Activated CD8-positive, alpha-beta T cell treated with anti-CD3 and anti-CD28 coated beads for 36 hours (primary cell): ENCODE results near the gene ZNF532. TPM values are rescaled to one million over a fixed set of nuclear protein-coding genes. Genes with fewer than 3 reads are reported as not detected.

Source experiments
- ATAC-seq: fragments of 200-7000 bp; cut with Tn5 transposase; one replicate; pipeline ENCODE4 v1.10.0; 2021; ENCODE audit warnings: mild to moderate bottlenecking, moderate library complexity
- CTCF ChIA-PET: fragments of 350-600 bp; sonication (Branson Sonifier 250); formaldehyde crosslinking; loops from one replicate; lab custom pipeline; 2021; ENCODE audit warnings: antibody characterized with exemption; lab: Charles Lee
- POLR2A ChIA-PET: fragments of 350-600 bp; sonication (Branson Sonifier 250); formaldehyde crosslinking; loops from one replicate; lab custom pipeline; 2021; ENCODE audit warnings: antibody characterized with exemption; lab: Charles Lee
- DNase-seq: peaks from one replicate; pipeline ENCODE4 v3.0.0-alpha.2; 2020
- H3K27ac Mint-ChIP-seq: one replicate; pipeline ENCODE4 v1.8.0; 2021; ENCODE audit warnings: mild to moderate bottlenecking, mixed read lengths
- H3K27me3 Mint-ChIP-seq: one replicate; pipeline ENCODE4 v1.8.0; 2021; ENCODE audit warnings: mixed read lengths
- H3K36me3 Mint-ChIP-seq: one replicate; pipeline ENCODE4 v1.8.0; 2021; ENCODE audit warnings: low read depth, mixed read lengths
- H3K4me1 Mint-ChIP-seq: one replicate; pipeline ENCODE4 v1.8.0; 2021; ENCODE audit warnings: low read depth, mixed read lengths
- H3K4me3 Mint-ChIP-seq: one replicate; pipeline ENCODE4 v1.8.0; 2021; ENCODE audit warnings: mild to moderate bottlenecking, moderate library complexity, mixed read lengths
- H3K9me3 Mint-ChIP-seq: one replicate; pipeline ENCODE4 v1.8.0; 2021; ENCODE audit warnings: mixed read lengths
- intact Hi-C: fragments of 100-400 bp; cut with micrococcal nuclease; formaldehyde crosslinking; loops from one replicate; pipeline ENCODE4 v1.10.0; 2022
- total RNA-seq, 2 experiments: library from RNA; stranded (reverse); gene quantifications; one replicate each; pipeline ENCODE4 v1.2.3, GENCODE V29; 2021
- TF ChIP-seq, protein P1 (sequence below): fragments of 200-600 bp; IDR thresholded peaks from one replicate; pipeline ENCODE4 v1.8.0; 2022; ENCODE audit warnings: antibody characterized with exemption, mild to moderate bottlenecking

ZNF532 gene
- total RNA-seq, 2 experiments from 2014 or later = 1.3 to 1.8 TPM

DNA sequence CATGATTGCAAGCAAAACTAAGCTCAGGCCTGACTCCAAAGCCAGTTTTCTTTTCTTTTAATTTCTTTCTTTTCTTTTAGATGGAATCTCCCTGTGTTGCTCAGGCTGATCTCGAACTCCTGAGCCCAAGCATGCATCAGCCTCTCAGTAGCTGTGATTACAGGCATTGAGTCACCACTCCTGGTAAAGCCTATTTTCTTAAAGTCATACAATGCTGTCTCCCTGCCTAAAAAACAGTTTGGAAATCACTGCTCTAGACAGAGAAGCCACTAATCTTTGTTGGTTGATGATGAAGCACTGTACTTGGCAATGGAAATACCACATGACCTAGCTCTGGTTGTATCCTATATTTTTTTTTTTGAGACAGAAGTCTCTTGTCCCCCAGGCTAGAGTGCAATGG is 33.1 kb upstream of the ZNF532 start:
- ATAC-seq (no peak), DNase-seq (no peak)
- H3K9me3 Mint-ChIP-seq = no peaks in the 10 kb centered on the region
- CTCF ChIA-PET = interaction anchor here (1.7 kb wide), 1 partner anchor 51 kb away, joined by 4 read pairs; no protein-coding TSS in a partner anchor
- no peak overlapping the region for H3K4me3 Mint-ChIP-seq
- no peak overlapping the region for H3K27ac Mint-ChIP-seq
- POLR2A ChIA-PET = no interaction called here
- peaks cover 22% of the 10 kb centered on the region for H3K27me3 Mint-ChIP-seq
- no peaks in the 10 kb centered on the region for H3K4me1 Mint-ChIP-seq
- H3K36me3 Mint-ChIP-seq = no peaks in the 10 kb centered on the region
- TF ChIP-seq, protein P1, sequence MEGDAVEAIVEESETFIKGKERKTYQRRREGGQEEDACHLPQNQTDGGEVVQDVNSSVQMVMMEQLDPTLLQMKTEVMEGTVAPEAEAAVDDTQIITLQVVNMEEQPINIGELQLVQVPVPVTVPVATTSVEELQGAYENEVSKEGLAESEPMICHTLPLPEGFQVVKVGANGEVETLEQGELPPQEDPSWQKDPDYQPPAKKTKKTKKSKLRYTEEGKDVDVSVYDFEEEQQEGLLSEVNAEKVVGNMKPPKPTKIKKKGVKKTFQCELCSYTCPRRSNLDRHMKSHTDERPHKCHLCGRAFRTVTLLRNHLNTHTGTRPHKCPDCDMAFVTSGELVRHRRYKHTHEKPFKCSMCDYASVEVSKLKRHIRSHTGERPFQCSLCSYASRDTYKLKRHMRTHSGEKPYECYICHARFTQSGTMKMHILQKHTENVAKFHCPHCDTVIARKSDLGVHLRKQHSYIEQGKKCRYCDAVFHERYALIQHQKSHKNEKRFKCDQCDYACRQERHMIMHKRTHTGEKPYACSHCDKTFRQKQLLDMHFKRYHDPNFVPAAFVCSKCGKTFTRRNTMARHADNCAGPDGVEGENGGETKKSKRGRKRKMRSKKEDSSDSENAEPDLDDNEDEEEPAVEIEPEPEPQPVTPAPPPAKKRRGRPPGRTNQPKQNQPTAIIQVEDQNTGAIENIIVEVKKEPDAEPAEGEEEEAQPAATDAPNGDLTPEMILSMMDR = no peak
- intact Hi-C loops = no loop called here

DNA sequence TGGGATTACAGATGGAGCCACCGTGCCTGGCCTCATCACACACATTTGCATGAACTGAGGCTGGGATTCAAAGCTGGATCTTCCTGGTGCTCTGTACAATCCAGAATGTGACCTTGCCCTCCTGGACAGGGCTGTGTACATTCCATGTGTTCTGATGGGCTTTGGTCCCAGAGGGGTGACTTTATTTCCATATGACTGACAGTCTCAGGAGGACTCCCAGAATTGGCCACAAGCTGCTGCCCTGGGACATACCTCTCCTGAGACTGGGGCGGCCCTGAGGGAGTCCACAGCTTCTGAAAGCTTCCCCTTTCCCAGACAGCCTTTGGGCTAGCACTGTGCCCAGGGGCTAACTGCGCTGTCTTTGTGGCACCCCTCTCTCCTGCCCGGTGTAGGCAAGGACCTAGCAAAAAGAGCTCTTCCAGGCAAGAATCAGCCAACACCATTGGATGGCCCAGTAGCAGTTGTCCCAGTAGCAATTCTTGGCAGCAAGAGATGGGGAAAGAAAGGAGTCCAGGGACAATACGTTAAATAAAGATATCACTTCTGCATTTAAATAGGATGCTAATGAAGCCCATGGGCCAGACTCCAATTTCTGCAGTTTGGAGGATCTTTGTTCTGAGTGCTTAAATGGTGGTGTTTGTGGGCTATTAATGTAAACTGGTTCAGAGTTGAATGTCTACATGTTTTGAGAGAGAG is 26.4 kb upstream of the ZNF532 start:
- Mint-ChIP-seq H3K9me3 (no peaks in the 10 kb centered on the region), H3K36me3 (no peaks in the 10 kb centered on the region), H3K27me3 (peaks cover 21% of the 10 kb centered on the region), H3K27ac (no peak overlapping the region), H3K4me1 (no peaks in the 10 kb centered on the region), H3K4me3 (no peak overlapping the region)
- POLR2A ChIA-PET = no interaction called here
- ATAC-seq = no peak
- intact Hi-C loops = no loop called here
- CTCF ChIA-PET = no interaction called here
- DNase-seq = no peak
- TF ChIP-seq, protein P1 = no peak

DNA sequence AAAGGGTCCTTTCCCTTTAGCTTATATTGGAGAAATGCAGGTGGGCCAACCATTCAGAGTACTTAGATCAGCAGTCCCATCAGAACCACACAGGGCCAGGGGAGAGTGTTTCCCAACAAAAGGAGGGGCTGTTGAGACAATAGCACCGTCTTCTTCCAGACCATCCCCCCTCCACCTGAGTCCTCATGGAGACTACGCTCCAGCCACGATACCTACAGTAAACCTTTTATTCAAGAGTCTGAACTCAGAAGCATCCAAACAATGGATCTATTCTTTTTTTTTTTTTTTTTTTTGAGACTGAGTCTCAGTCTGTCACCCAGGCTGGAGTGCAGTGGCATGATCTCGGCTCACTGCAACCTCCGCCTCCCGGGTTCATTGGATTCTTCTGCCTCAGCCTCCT is 25.7 kb upstream of the ZNF532 start:
- no peak for ATAC-seq
- Mint-ChIP-seq H3K36me3 (no peaks in the 10 kb centered on the region), H3K27me3 (peaks cover 23% of the 10 kb centered on the region), H3K9me3 (no peaks in the 10 kb centered on the region), H3K4me1 (no peaks in the 10 kb centered on the region), H3K4me3 (no peak overlapping the region), H3K27ac (no peak overlapping the region)
- ChIA-PET CTCF (interaction anchor here (1.1 kb wide), 1 partner anchor 71 kb away, joined by 3 read pairs; no protein-coding TSS in a partner anchor), POLR2A (no interaction called here)
- no peak for DNase-seq
- TF ChIP-seq, protein P1 = no peak
- intact Hi-C loops = no loop called here

DNA sequence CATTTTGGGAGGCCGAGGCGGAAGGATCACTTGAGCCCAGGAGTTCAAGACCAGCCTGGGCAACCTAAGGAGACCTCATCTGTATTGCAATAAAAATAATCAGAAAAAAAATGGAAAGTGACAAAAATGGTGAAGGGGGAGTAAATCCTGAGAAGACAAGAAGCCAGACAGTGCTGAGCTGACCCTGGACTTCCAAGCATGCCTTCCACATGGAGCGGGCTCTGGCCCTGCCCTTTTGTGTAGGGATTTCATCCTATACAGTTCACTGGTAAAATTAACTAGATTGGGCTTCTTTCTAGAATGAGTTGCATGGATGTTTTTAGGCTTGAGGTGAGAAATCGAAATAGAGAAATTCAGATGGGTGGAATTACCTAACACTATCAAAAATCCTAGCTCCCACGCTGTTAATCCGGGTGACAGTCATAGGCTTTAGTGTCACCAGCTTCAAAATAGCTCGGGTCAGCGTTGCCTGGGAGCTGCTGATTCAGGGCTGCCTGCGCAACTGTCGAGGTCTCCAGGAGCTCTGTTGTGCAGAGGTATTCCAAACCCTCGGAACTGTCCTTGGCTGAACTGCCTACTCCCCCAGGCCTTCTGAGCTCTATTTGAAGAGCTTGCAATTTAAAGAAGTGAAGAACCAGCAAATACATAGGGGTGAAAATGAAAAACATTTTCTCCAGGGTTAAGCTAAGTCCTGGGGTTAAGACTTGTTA is 21.5 kb upstream of the ZNF532 start:
- ATAC-seq (no peak), DNase-seq (no peak)
- CTCF ChIA-PET = no interaction called here
- POLR2A ChIA-PET = no interaction called here
- intact Hi-C loops = no loop called here
- no peaks in the 10 kb centered on the region for H3K36me3 Mint-ChIP-seq
- no peaks in the 10 kb centered on the region for H3K9me3 Mint-ChIP-seq
- H3K4me1 Mint-ChIP-seq = peaks cover 2% of the 10 kb centered on the region
- TF ChIP-seq, protein P1 = no peak
- H3K27me3 Mint-ChIP-seq = peaks cover 44% of the 10 kb centered on the region
- no peak overlapping the region for H3K4me3 Mint-ChIP-seq
- no peak overlapping the region for H3K27ac Mint-ChIP-seq

DNA sequence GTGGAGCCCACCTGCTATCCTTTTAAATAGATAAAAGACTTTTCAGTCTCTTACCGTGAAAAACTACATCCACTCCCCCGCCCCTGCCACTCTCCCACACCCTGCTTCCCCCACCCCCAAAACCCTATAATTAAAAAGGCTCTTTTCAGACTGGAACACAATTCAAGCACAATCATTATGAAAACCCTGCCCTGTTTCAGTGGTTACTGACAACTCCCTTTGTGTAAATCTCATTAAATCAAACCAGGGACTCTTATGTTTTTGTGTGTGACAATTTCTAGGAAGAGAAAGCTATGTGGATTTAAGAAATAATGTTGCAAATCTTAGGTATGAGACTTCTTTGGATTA is 21.0 kb upstream of the ZNF532 start:
- Mint-ChIP-seq H3K36me3 (no peaks in the 10 kb centered on the region), H3K9me3 (no peaks in the 10 kb centered on the region), H3K4me3 (no peak overlapping the region), H3K4me1 (peaks cover 2% of the 10 kb centered on the region), H3K27ac (no peak overlapping the region), H3K27me3 (peaks cover 48% of the 10 kb centered on the region)
- ATAC-seq (no peak), DNase-seq (no peak)
- POLR2A ChIA-PET = no interaction called here
- intact Hi-C loops = no loop called here
- TF ChIP-seq, protein P1 = no peak
- CTCF ChIA-PET = no interaction called here
